ENCODE results near the gene PGM5. TPM values are rescaled to one million over a fixed set of nuclear protein-coding genes. Genes with fewer than 3 reads are reported as not detected.

Gene PGM5
- total RNA-seq, 8 experiments from 2014 or later, result 0.35 to 2.4 (median 0.67) TPM; not detected in 1

DNA sequence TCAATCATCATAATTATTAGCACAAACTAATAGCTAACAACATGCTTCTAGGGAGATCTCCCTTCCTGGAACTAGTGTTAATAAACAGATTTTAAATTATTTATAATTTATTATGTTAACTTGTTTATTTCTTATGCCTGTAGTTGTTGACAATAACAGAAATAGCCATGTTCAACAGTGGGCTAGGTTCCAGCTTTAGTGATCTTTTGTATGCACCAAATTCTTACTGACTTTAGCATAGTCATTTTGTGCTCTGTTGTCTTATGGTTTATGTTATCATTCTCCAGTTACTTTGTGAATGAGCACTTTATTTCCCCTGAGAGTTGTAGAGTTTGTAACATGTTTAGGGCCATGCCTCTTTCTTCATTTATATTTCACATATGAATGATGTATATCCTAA, 113.7 kb downstream of the PGM5 start:
- in situ Hi-C loops (cut with MboI; ENCODE audit: low pct_unique_long_range_greater_than_20kb in 2 of 9, low sequenced_read_pairs in 9 of 9, unreplicated experiment in 9 of 9), result no loop called here

GRCh38 chr9:68470634-68471033, 114.2 kb downstream of the PGM5 start:
- H3K27ac ChIP-seq, result no peak overlapping the region
- in situ Hi-C loops (cut with MboI; ENCODE audit: low pct_unique_long_range_greater_than_20kb in 2 of 9, low sequenced_read_pairs in 9 of 9, unreplicated experiment in 9 of 9), result no loop called here
- H3K4me1 ChIP-seq (replicated peaks in 1 of 2), result no peaks in the 10 kb centered on the region
- 39 to 100% (median 90%) methylated on average over 2 to 5 of the region's 5 CpGs; no CpG with 5 or more reads in 1 of the 10 experiments for WGBS, 10 experiments
- no peak for ATAC-seq (replicated peaks in 6 of 8)
- no peak overlapping the region for H3K4me3 ChIP-seq

More for the DNA sequence above, 113.7 kb downstream of the PGM5 start:
- no peak for ATAC-seq (replicated peaks in 6 of 8)
- Histone ChIP-seq H3K4me1 (replicated peaks in 1 of 2) (no peaks in the 10 kb centered on the region), H3K27ac (no peak overlapping the region), H3K4me3 (no peak overlapping the region)

DNA sequence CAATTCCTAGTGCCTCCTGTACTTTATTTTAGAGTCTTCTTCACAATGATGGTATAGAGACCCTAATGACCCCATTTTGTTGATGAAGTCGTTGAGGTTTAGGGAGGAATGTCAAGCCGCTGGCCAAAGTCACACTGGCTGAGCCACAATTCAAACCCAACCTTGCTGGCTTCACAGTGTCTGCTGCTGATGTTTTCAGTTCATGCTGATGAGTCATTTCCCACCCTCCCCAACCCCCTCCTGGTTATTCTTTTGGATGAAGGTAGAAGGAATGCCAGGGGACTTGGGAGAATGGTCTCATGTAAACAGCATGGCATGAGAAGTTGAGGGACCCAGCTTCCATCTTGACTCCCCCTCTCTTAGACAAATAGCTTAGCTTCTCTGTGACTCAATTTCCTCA, 115.7 kb downstream of the PGM5 start:
- in situ Hi-C loops (cut with MboI; ENCODE audit: low pct_unique_long_range_greater_than_20kb in 2 of 9, low sequenced_read_pairs in 9 of 9, unreplicated experiment in 9 of 9), result no loop called here
- Histone ChIP-seq H3K4me1 (replicated peaks in 1 of 2) (no peaks in the 10 kb centered on the region), H3K27ac (no peak overlapping the region), H3K4me3 (no peak overlapping the region)
- WGBS, 10 experiments, result 0 to 100% (median 79%) methylated on average over 1 to 2 of the region's 2 CpGs; no CpG with 5 or more reads in 4 of the 10 experiments
- ATAC-seq (replicated peaks in 6 of 8), result no peak

DNA sequence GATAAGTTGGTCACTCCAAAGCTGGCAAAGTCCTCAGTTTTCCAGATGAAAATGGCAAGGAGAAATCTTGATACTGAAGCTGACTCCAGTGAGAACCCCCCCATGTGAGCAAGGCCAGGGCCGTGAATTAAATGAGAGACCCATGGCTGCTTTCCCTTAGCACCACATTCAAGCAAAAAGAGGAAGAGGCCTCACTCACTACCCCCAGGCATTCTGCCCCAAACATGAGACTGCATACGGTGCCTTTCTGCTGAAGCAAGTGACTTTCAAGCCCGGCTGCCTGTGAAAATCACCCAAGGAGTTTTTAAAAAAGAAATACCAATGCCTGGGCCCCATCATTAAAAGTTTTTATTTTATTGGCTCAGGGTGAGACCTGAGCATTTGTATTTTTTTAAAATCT, 117.4 kb downstream of the PGM5 start:
- Histone ChIP-seq H3K4me1 (replicated peaks in 1 of 2) (no peaks in the 10 kb centered on the region), H3K27ac (no peak overlapping the region), H3K4me3 (no peak overlapping the region)
- WGBS, 10 experiments, result 10 to 76% (median 60%) methylated on average over 1 to 3 of the region's 3 CpGs; no CpG with 5 or more reads in 2 of the 10 experiments
- in situ Hi-C loops (cut with MboI; ENCODE audit: low pct_unique_long_range_greater_than_20kb in 2 of 9, low sequenced_read_pairs in 9 of 9, unreplicated experiment in 9 of 9), result no loop called here
- ATAC-seq (replicated peaks in 6 of 8), result no peak

DNA sequence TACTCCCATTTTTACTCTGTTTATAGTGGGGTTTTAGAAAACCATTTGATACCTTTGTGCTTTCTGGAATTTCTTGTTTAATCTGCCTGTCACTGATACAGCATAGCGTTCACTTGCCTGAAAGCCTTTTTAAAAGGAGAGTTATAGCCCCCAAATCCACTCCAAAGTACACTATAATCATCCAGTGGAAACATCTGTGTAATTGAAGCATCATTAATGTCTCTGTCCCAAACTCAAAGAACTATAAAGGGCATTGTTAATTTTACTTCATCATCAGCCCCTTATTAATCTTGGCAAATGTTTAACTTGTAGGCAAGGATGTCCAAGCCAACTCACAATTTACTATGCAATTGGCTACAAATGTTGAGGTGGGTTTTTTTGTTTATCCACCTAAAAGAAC, 120.0 kb downstream of the PGM5 start:
- WGBS, 10 experiments, result 14 to 78% (median 50%) methylated on average over 1 of the region's 1 CpG; no CpG with 5 or more reads in 3 of the 10 experiments
- ATAC-seq (replicated peaks in 6 of 8), result no peak
- Histone ChIP-seq H3K4me1 (replicated peaks in 1 of 2) (no peaks in the 10 kb centered on the region), H3K27ac (no peak overlapping the region), H3K4me3 (no peak overlapping the region)
- in situ Hi-C loops (cut with MboI; ENCODE audit: low pct_unique_long_range_greater_than_20kb in 2 of 9, low sequenced_read_pairs in 9 of 9, unreplicated experiment in 9 of 9), result no loop called here

GRCh38 chr9:68476847-68477246, 120.4 kb downstream of the PGM5 start:
- no peak for ATAC-seq (replicated peaks in 6 of 8)
- Histone ChIP-seq H3K4me1 (replicated peaks in 1 of 2) (no peaks in the 10 kb centered on the region), H3K4me3 (no peak overlapping the region), H3K27ac (no peak overlapping the region)
- in situ Hi-C loops (cut with MboI; ENCODE audit: low pct_unique_long_range_greater_than_20kb in 2 of 9, low sequenced_read_pairs in 9 of 9, unreplicated experiment in 9 of 9), result no loop called here
- WGBS, 10 experiments, result 0 to 67% (median 34%) methylated on average over 1 to 2 of the region's 2 CpGs

- no peak overlapping the region for H3K4me3 ChIP-seq
- 10 to 100% (median 66%) methylated on average over 1 to 3 of the region's 3 CpGs for WGBS, 10 experiments
- in situ Hi-C loops (cut with MboI; ENCODE audit: low pct_unique_long_range_greater_than_20kb in 2 of 9, low sequenced_read_pairs in 9 of 9, unreplicated experiment in 9 of 9), result no loop called here
- H3K4me1 ChIP-seq (replicated peaks in 1 of 2), result no peaks in the 10 kb centered on the region
- ATAC-seq (replicated peaks in 6 of 8), result peak in 1 of 8 experiments; percentile 45
- H3K27ac ChIP-seq, result no peak overlapping the region
Measured at GRCh38 chr9:68480807-68481206, 124.4 kb downstream of the PGM5 start.

DNA sequence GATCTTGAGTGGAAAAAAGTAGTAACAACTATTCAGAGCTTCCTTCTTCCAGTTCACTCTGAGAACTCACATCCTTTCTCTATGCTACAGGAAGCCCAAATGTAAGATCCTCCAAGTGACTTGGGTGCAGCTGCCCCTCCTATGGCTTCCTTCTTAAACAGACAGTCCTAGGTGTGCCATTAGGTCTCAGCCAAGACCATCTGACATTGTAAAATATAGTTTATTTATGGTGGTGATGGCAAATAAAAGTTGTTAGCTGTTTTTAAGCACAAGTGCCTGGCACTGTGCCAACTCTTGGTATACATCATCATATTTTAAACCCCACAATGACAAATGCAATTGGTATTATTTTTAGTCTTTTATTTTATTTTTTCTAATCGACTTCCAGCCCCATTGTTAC, 126.1 kb downstream of the PGM5 start:
- WGBS, 10 experiments, result 0 to 75% (median 29%) methylated on average over 1 of the region's 1 CpG; no CpG with 5 or more reads in 2 of the 10 experiments
- ATAC-seq (replicated peaks in 6 of 8), result no peak
- Histone ChIP-seq H3K4me3 (no peak overlapping the region), H3K4me1 (replicated peaks in 1 of 2) (no peaks in the 10 kb centered on the region), H3K27ac (no peak overlapping the region)
- in situ Hi-C loops (cut with MboI; ENCODE audit: low pct_unique_long_range_greater_than_20kb in 2 of 9, low sequenced_read_pairs in 9 of 9, unreplicated experiment in 9 of 9), result no loop called here

GRCh38 chr9:68488126-68488525, 131.7 kb downstream of the PGM5 start:
- ATAC-seq (replicated peaks in 6 of 8), result no peak
- Histone ChIP-seq H3K4me1 (replicated peaks in 1 of 2) (no peaks in the 10 kb centered on the region), H3K27ac (no peak overlapping the region), H3K4me3 (no peak overlapping the region)
- in situ Hi-C loops (cut with MboI; ENCODE audit: low pct_unique_long_range_greater_than_20kb in 2 of 9, low sequenced_read_pairs in 9 of 9, unreplicated experiment in 9 of 9), result no loop called here
- 0 to 83% (median 40%) methylated on average over 1 to 2 of the region's 2 CpGs; no CpG with 5 or more reads in 1 of the 10 experiments for WGBS, 10 experiments

DNA sequence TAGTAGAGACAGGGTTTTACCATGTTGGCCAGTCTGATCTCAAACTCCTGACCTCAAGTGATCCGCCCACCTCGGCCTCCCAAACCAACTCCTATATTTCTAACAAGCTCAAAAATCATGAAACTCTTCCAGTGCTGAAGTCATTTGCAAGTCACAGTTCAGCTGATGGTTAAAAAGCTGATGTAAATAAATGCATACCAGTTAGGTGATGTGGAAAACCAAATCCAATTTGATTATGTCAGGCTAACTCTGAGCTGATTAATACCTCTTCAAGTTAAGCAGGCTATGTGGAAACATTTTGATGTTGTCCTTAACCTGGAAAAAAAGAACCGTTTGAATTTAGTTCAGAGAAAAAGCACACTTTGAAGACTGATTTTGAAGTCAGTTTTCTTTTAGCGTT, 133.2 kb downstream of the PGM5 start:
- Histone ChIP-seq H3K27ac (no peak overlapping the region), H3K4me1 (replicated peaks in 1 of 2) (peaks cover 4 to 6% of the 10 kb centered on the region in 2 donors), H3K4me3 (no peak overlapping the region)
- in situ Hi-C loops (cut with MboI; ENCODE audit: low pct_unique_long_range_greater_than_20kb in 2 of 9, low sequenced_read_pairs in 9 of 9, unreplicated experiment in 9 of 9), result no loop called here
- peak in 2 of 8 experiments; percentile 81 to 91 for ATAC-seq (replicated peaks in 6 of 8)
- WGBS, 10 experiments, result 24 to 100% (median 79%) methylated on average over 2 to 4 of the region's 4 CpGs

GRCh38 chr9:68492806-68493205, 136.4 kb downstream of the PGM5 start:
- in situ Hi-C loops (cut with MboI; ENCODE audit: low pct_unique_long_range_greater_than_20kb in 2 of 9, low sequenced_read_pairs in 9 of 9, unreplicated experiment in 9 of 9), result no loop called here
- Histone ChIP-seq H3K27ac (no peak overlapping the region), H3K4me3 (no peak overlapping the region)

GRCh38 chr9:68493541-68493940, 137.1 kb downstream of the PGM5 start:
- no peak overlapping the region for H3K27ac ChIP-seq
- ATAC-seq (replicated peaks in 6 of 8), result no peak
- in situ Hi-C loops (cut with MboI; ENCODE audit: low pct_unique_long_range_greater_than_20kb in 2 of 9, low sequenced_read_pairs in 9 of 9, unreplicated experiment in 9 of 9), result no loop called here
- H3K4me1 ChIP-seq (replicated peaks in 1 of 2), result peaks cover 4 to 6% of the 10 kb centered on the region in 2 donors
- no peak overlapping the region for H3K4me3 ChIP-seq

More at GRCh38 chr9:68492806-68493205, 136.4 kb downstream of the PGM5 start:
- WGBS, 10 experiments, result 20 to 96% (median 80%) methylated on average over 1 to 6 of the region's 6 CpGs; no CpG with 5 or more reads in 3 of the 10 experiments
- H3K4me1 ChIP-seq (replicated peaks in 1 of 2), result peaks cover 4 to 6% of the 10 kb centered on the region in 2 donors
- ATAC-seq (replicated peaks in 6 of 8), result no peak

- in situ Hi-C loops (cut with MboI; ENCODE audit: low pct_unique_long_range_greater_than_20kb in 2 of 9, low sequenced_read_pairs in 9 of 9, unreplicated experiment in 9 of 9), result no loop called here
- Histone ChIP-seq H3K4me1 (replicated peaks in 1 of 2) (peaks cover 4 to 6% of the 10 kb centered on the region in 2 donors), H3K27ac (no peak overlapping the region), H3K4me3 (no peak overlapping the region)
- WGBS, 10 experiments, result 0 to 61% (median 20%) methylated on average over 1 to 3 of the region's 3 CpGs; no CpG with 5 or more reads in 3 of the 10 experiments
- ATAC-seq (replicated peaks in 6 of 8), result peak in 3 of 8 experiments; percentile 66 to 74 (median 72)
Measured at GRCh38 chr9:68493958-68494577, 137.7 kb downstream of the PGM5 start.

DNA sequence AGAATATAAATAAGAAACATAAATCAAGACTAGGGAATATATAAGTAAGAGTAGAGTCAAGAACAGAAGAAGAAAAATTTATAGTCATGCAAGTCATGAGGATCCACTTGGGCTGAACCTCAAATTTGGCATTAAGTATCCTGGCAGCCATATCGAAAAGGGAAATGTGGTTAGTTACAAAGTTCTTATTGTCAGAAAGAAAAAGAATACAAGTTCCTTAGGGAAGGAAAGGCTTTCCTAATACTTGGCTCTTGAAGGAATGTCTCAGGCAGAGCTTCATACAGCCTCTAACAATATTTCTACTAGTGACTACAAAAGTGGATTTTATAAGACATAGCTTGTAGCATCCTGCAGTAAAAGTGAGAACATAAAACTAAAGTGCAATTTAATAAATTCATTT, 138.8 kb downstream of the PGM5 start:
- WGBS, 10 experiments, result 0 to 100% (median 71%) methylated on average over 1 of the region's 1 CpG; no CpG with 5 or more reads in 2 of the 10 experiments
- H3K4me1 ChIP-seq (replicated peaks in 1 of 2), result peaks cover 4 to 6% of the 10 kb centered on the region in 2 donors
- in situ Hi-C loops (cut with MboI; ENCODE audit: low pct_unique_long_range_greater_than_20kb in 2 of 9, low sequenced_read_pairs in 9 of 9, unreplicated experiment in 9 of 9), result no loop called here
- no peak for ATAC-seq (replicated peaks in 6 of 8)
- H3K27ac ChIP-seq, result no peak overlapping the region
- H3K4me3 ChIP-seq, result no peak overlapping the region

All from motor neuron (in vitro differentiated cells).